ENCODE measurements around the gene APBA3. TPM values are rescaled to one million over a fixed set of nuclear protein-coding genes. Genes with fewer than 3 reads are reported as not detected.

Gene APBA3
- total and polyA plus RNA-seq, 9 of the 15 experiments (the other 6 are each of a cell fraction or from before 2014, with no cell fraction given) = 0.10 to 29.5 (median 11.5) TPM

- TF ChIP-seq E2F4 (CRISPR knock-in tag; IDR thresholded peaks at IDR 0.05; ENCODE audit: low read depth) (no peak), STAT5B (CRISPR knock-in tag; IDR thresholded peaks at IDR 0.05) (no peak), HNRNPL (IDR thresholded peaks at IDR 0.05; ENCODE audit: low read depth, low read length) (no peak), MEF2D (tag; conservative IDR thresholded peaks at IDR 0.05; ENCODE audit: low read depth) (0 out of 2 replicates have a peak, but pooled peaks have one; percentile 18), ZNF146 (CRISPR knock-in tag; IDR thresholded peaks at IDR 0.05; ENCODE audit: unreplicated experiment) (no peak), PHTF2 (CRISPR knock-in tag; IDR thresholded peaks at IDR 0.05) (no peak), ZSCAN32 (CRISPR knock-in tag; IDR thresholded peaks at IDR 0.05) (0 out of 2 replicates have a peak, but pooled peaks have one; percentile 10), GTF2F1 (IDR thresholded peaks at IDR 0.05; ENCODE audit: low read depth, low read length) (peak; percentile 79; the same call in 1 of the 2 replicates), REST (IDR thresholded peaks at IDR 0.05; ENCODE audit: borderline replicate concordance) (no peak), REST (CRISPR knock-in tag; IDR thresholded peaks at IDR 0.05; ENCODE audit: low read depth) (peak; percentile 42; the same call in 1 of the 2 replicates), ZNF644 (tag; IDR thresholded peaks at IDR 0.05; ENCODE audit: low read depth) (no peak), HCFC1 (IDR thresholded peaks at IDR 0.05; ENCODE audit: low read depth, low read length) (peak; percentile 95), ZNF609 (CRISPR knock-in tag; IDR thresholded peaks at IDR 0.05; ENCODE audit: borderline replicate concordance) (no peak)
Observed at GRCh38 chr19:3762501-3763459, 1.3 kb upstream of the APBA3 start, which contains the start of gene MRPL54 (continued).
